Activated CD4-positive, alpha-beta T cell treated with anti-CD3 and anti-CD28 coated beads for 48 hours (primary cell): ENCODE measurements around the gene DYNC1H1.

Source experiments
- DNase-seq: peaks from one replicate; pipeline ENCODE4 v3.0.0-alpha.2; 2020

Gene DYNC1H1

GRCh38 chr14:101945171-101945570 is 19.2 kb upstream of the DYNC1H1 start:
- DNase-seq = no peak

- no peak for DNase-seq
Measured at GRCh38 chr14:101947577-101947903, 16.8 kb upstream of the DYNC1H1 start.

- DNase-seq = peak; percentile 100
Measured at GRCh38 chr14:101947904-101948665, 16.3 kb upstream of the DYNC1H1 start.

- DNase-seq = no peak
Measured at GRCh38 chr14:101948666-101949216, 15.6 kb upstream of the DYNC1H1 start.

- no peak for DNase-seq
Measured at GRCh38 chr14:101950100-101950499, 14.3 kb upstream of the DYNC1H1 start.

GRCh38 chr14:101950516-101951215 is 13.7 kb upstream of the DYNC1H1 start:
- DNase-seq = no peak

GRCh38 chr14:101953151-101953550 is 11.2 kb upstream of the DYNC1H1 start:
- DNase-seq = no peak

- no peak for DNase-seq
Measured at GRCh38 chr14:101954501-101954900, 9.9 kb upstream of the DYNC1H1 start.

- DNase-seq = no peak
Measured at GRCh38 chr14:101955695-101956161, 8.6 kb upstream of the DYNC1H1 start.

- DNase-seq = no peak
Measured at GRCh38 chr14:101956179-101956885, 8.0 kb upstream of the DYNC1H1 start.

GRCh38 chr14:101957406-101958234 is 6.8 kb upstream of the DYNC1H1 start:
- no peak for DNase-seq

- no peak for DNase-seq
Measured at GRCh38 chr14:101958418-101959180, 5.8 kb upstream of the DYNC1H1 start.

- no peak for DNase-seq
Measured at GRCh38 chr14:101959277-101959676, 5.1 kb upstream of the DYNC1H1 start.

- DNase-seq = peak; percentile 55
Measured at GRCh38 chr14:101960225-101960624, 4.1 kb upstream of the DYNC1H1 start.

GRCh38 chr14:101961011-101961721 is 3.2 kb upstream of the DYNC1H1 start:
- DNase-seq = peak; percentile 85

- DNase-seq = no peak
Measured at GRCh38 chr14:101961746-101962502, 2.4 kb upstream of the DYNC1H1 start.

- DNase-seq = no peak
Measured at GRCh38 chr14:101962503-101962874, 1.9 kb upstream of the DYNC1H1 start.

GRCh38 chr14:101963052-101963451 is 1.3 kb upstream of the DYNC1H1 start:
- no peak for DNase-seq

- no peak for DNase-seq
Measured at GRCh38 chr14:101963656-101964296, 597 bp upstream of the DYNC1H1 start.

GRCh38 chr14:101965181-101965544 is 790 bp downstream of the DYNC1H1 start:
- DNase-seq = peak; percentile 71
